Transverse colon (tissue), 3 donors: Measurements from ENCODE around the gene TFCP2L1.

Experiments used
- POLR2A ChIP-seq: fragments of 450-650 bp; IDR thresholded peaks from one replicate; pipeline ENCODE4 v1.6.1; 2016; ENCODE audit warnings: antibody characterized with exemption, mild to moderate bottlenecking, moderate library complexity
- TF ChIP-seq, protein P1 (sequence below), 5 experiments: fragments of 200-600 bp in 3 of 5; fragments of 450-650 bp in 2 of 5; sonication (generic) in 3 of 5; IDR thresholded peaks; 1 replicate in 2 of 5; 2 replicates in 3 of 5; pipeline ENCODE4 v1.5.1; 2016 to 2017; ENCODE audit warnings: antibody characterized with exemption in 5 of 5, inconsistent platforms in 3 of 5, mild to moderate bottlenecking in 2 of 5, moderate library complexity in 1 of 5

GRCh38 chr2:121186261-121186660 is 98.7 kb downstream of the TFCP2L1 start:
- TF ChIP-seq POLR2A, result no peak
- TF ChIP-seq, protein P1, sequence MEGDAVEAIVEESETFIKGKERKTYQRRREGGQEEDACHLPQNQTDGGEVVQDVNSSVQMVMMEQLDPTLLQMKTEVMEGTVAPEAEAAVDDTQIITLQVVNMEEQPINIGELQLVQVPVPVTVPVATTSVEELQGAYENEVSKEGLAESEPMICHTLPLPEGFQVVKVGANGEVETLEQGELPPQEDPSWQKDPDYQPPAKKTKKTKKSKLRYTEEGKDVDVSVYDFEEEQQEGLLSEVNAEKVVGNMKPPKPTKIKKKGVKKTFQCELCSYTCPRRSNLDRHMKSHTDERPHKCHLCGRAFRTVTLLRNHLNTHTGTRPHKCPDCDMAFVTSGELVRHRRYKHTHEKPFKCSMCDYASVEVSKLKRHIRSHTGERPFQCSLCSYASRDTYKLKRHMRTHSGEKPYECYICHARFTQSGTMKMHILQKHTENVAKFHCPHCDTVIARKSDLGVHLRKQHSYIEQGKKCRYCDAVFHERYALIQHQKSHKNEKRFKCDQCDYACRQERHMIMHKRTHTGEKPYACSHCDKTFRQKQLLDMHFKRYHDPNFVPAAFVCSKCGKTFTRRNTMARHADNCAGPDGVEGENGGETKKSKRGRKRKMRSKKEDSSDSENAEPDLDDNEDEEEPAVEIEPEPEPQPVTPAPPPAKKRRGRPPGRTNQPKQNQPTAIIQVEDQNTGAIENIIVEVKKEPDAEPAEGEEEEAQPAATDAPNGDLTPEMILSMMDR (IDR thresholded peaks at IDR 0.05), result no peak
